GM19035 (cell line): ENCODE measurements around the gene TMEM178B.
"Not testable (repeated sequence)": the region's sequence is repeated elsewhere in the genome, so short reads cannot be mapped to it uniquely, and the experiment has no call there.

Experiments used
- ATAC-seq: cut with Tn5 transposase; IDR thresholded peaks from one replicate; pipeline ENCODE4 v1.9.1; 2021; ENCODE audit not compliant: unreplicated experiment

The TMEM178B gene

GRCh38 chr7:141073641-141074161 is at the start of gene TMEM178B:
TMEM178B (plus strand) TSS chr7:141074064.
- ATAC-seq: no peak

GRCh38 chr7:141024668-141025067 is 49.2 kb upstream of the TMEM178B start:
- no peak for ATAC-seq

GRCh38 chr7:141027043-141027442 is 46.8 kb upstream of the TMEM178B start:
- no peak for ATAC-seq

- no peak for ATAC-seq
Measured at GRCh38 chr7:141028767-141029166, 45.1 kb upstream of the TMEM178B start.

- ATAC-seq: not testable (repeated sequence)
Measured at GRCh38 chr7:141032539-141033323, 41.1 kb upstream of the TMEM178B start.

- not testable (repeated sequence) for ATAC-seq
Measured at GRCh38 chr7:141038100-141038499, 35.8 kb upstream of the TMEM178B start.

GRCh38 chr7:141039376-141039775 is 34.5 kb upstream of the TMEM178B start:
- no peak for ATAC-seq

- no peak for ATAC-seq
Measured at GRCh38 chr7:141042222-141043193, 31.4 kb upstream of the TMEM178B start.

- no peak for ATAC-seq
Measured at GRCh38 chr7:141043616-141044015, 30.2 kb upstream of the TMEM178B start.

- no peak for ATAC-seq
Measured at GRCh38 chr7:141045126-141045841, 28.6 kb upstream of the TMEM178B start.

- no peak for ATAC-seq
Measured at GRCh38 chr7:141045842-141046620, 27.8 kb upstream of the TMEM178B start.

- ATAC-seq: no peak
Measured at GRCh38 chr7:141053626-141054025, 20.2 kb upstream of the TMEM178B start.

GRCh38 chr7:141055146-141055545 is 18.7 kb upstream of the TMEM178B start:
- no peak for ATAC-seq

- no peak for ATAC-seq
Measured at GRCh38 chr7:141057788-141058187, 16.1 kb upstream of the TMEM178B start.

GRCh38 chr7:141067856-141068255 is 6.0 kb upstream of the TMEM178B start:
- not testable (repeated sequence) for ATAC-seq

- ATAC-seq: no peak
Measured at GRCh38 chr7:141071260-141071854, 2.5 kb upstream of the TMEM178B start.

- ATAC-seq: no peak
Measured at GRCh38 chr7:141071855-141072547, 1.9 kb upstream of the TMEM178B start.

- no peak for ATAC-seq
Measured at GRCh38 chr7:141072548-141073172, 1.2 kb upstream of the TMEM178B start.

- no peak for ATAC-seq
Measured at GRCh38 chr7:141073173-141073640, 657 bp upstream of the TMEM178B start.
